T-cell (primary cell): ENCODE measurements around the gene CDH13. TPM values are rescaled to one million over a fixed set of nuclear protein-coding genes. Genes with fewer than 3 reads are reported as not detected.

Experiments used
- ATAC-seq, 4 experiments: fragments of 200-7000 bp in 3 of 4; fragments of 150-1000 bp in 1 of 4; cut with Tn5 transposase; replicated peaks in 1 of 4; 1 replicate in 3 of 4; 2 replicates in 1 of 4; pipeline ENCODE4 v1.10.0; 2021; ENCODE audit warnings: moderate library complexity in 3 of 4, mild to moderate bottlenecking in 2 of 4, moderate number of reproducible peaks in 1 of 4
- CTCF ChIA-PET, 2 donors: fragments of 300-600 bp; sonication (Branson Sonifier 250); formaldehyde crosslinking; loops; one replicate each; lab custom pipeline; 2022; ENCODE audit warnings: antibody characterized with exemption in 2 of 2; lab: Charles Lee
- POLR2A ChIA-PET, 2 donors: fragments of 300-600 bp; sonication (Branson Sonifier 250); formaldehyde crosslinking; loops; one replicate each; lab custom pipeline; 2022; ENCODE audit warnings: antibody characterized with exemption in 2 of 2; lab: Charles Lee
- DNase-seq, 35 experiments: peaks; one replicate each; pipeline versions ENCODE4 v3.0.0 to v3.0.0-alpha.2; 2013 to 2023
- H3K27ac ChIP-seq: one replicate; pipeline ENCODE4 v1.5.1; 2013; ENCODE audit warnings: low read length
- H3K27me3 ChIP-seq, 2 experiments: replicated peaks in 1 of 2; 1 replicate in 1 of 2; 2 replicates in 1 of 2; pipeline versions ENCODE4 v1.6.1 to v1.7.0; 2013; ENCODE audit warnings: low read length in 1 of 2, mixed read lengths in 1 of 2; ENCODE audit not compliant: control insufficient read depth in 2 of 2, insufficient read depth in 2 of 2; ENCODE audit errors: extremely low read depth in 1 of 2
- H3K36me3 ChIP-seq, 2 donors: 1 replicate in 1 of 2; 2 replicates in 1 of 2; pipeline versions ENCODE4 v1.6.1 to v1.7.0; 2013; ENCODE audit warnings: low read length in 1 of 2; ENCODE audit not compliant: control insufficient read depth in 2 of 2, insufficient read depth in 1 of 2; ENCODE audit errors: extremely low read depth in 1 of 2
- H3K4me1 ChIP-seq, 2 experiments: 1 replicate in 1 of 2; 2 replicates in 1 of 2; pipeline versions ENCODE4 v1.6.1 to v1.7.0; 2013; ENCODE audit warnings: low read length in 2 of 2, mixed read lengths in 1 of 2; ENCODE audit not compliant: insufficient read depth in 2 of 2, control insufficient read depth in 1 of 2; ENCODE audit errors: extremely low read depth in 1 of 2
- H3K4me3 ChIP-seq, 2 donors: 1 replicate in 1 of 2; 2 replicates in 1 of 2; pipeline versions ENCODE4 v1.5.1 to v1.7.0; 2013; ENCODE audit warnings: mild to moderate bottlenecking in 2 of 2, low read length in 1 of 2, moderate library complexity in 1 of 2; ENCODE audit not compliant: control insufficient read depth in 1 of 2; ENCODE audit errors: extremely low read depth in 1 of 2
- H3K9me3 ChIP-seq: 2 replicates; pipeline ENCODE4 v1.7.0; 2013
- H3K27ac Mint-ChIP-seq, 2 donors: one replicate each; pipeline ENCODE4 v1.8.0; 2020 to 2021; ENCODE audit warnings: mild to moderate bottlenecking in 2 of 2, mixed read lengths in 2 of 2
- H3K27me3 Mint-ChIP-seq, 2 donors: one replicate each; pipeline ENCODE4 v1.8.0; 2021 to 2022; ENCODE audit warnings: mixed read lengths in 2 of 2
- H3K36me3 Mint-ChIP-seq: one replicate; pipeline ENCODE4 v1.8.0; 2021; ENCODE audit warnings: mixed read lengths
- H3K4me1 Mint-ChIP-seq, 3 donors: one replicate each; pipeline ENCODE4 v1.8.0; 2020 to 2022; ENCODE audit warnings: mixed read lengths in 3 of 3, mild to moderate bottlenecking in 1 of 3
- H3K4me3 Mint-ChIP-seq, 3 donors: one replicate each; pipeline ENCODE4 v1.8.0; 2020 to 2022; ENCODE audit warnings: mild to moderate bottlenecking in 3 of 3, mixed read lengths in 3 of 3, moderate library complexity in 3 of 3
- H3K9me3 Mint-ChIP-seq, 3 donors: one replicate each; pipeline ENCODE4 v1.8.0; 2020 to 2022; ENCODE audit warnings: mixed read lengths in 3 of 3
- WGBS: methylation state at CpG from one replicate; pipeline ENCODE4 v1.1.5; 2013; ENCODE audit warnings: missing lambda C conversion rate; ENCODE audit not compliant: insufficient coverage; 5-methylcytosine and 5-hydroxymethylcytosine counted together
- total RNA-seq, 35 experiments: library from RNA in 6 of 35; stranded (reverse) in 6 of 35; fragments of 120-200 nt in 1 of 35; gene quantifications; one replicate each; pipeline versions ENCODE4 v1.2.1 to v1.2.4 and lab custom pipeline; 2013 to 2026

Gene CDH13
- total RNA-seq, 5 donors from 2014 or later (not counting 1 experiment from before 2014, with no cell fraction given): not detected

DNA sequence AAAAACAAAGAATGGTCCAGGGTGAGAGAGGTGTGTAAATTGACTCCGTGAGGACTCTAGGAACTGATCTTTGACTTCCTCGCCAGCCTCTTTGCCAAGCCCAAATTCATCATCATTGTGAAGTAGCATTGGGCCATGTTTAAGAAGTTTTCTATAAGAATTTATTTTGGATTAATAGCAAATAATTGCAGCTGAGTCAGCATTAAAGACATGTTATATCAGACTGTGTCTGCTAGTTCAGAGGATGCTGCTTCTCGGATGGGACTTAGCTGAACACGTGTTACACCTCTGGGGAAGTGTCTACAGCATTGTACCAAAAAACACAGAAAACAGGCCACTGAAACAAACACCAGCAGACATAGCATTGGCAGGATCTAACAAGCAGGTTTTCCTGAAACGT, 366.6 kb downstream of the CDH13 start:
- DNase-seq (no peak), ATAC-seq (no peak)
- Mint-ChIP-seq H3K36me3 (no peaks in the 10 kb centered on the region), H3K27me3 (no peaks in the 10 kb centered on the region), H3K27ac (no peak overlapping the region), H3K4me3 (no peak overlapping the region), H3K4me1 (no peaks in the 10 kb centered on the region), H3K9me3 (no peaks in the 10 kb centered on the region)
- Histone ChIP-seq H3K9me3 (no peaks in the 10 kb centered on the region), H3K27ac (no peak overlapping the region), H3K4me3 (no peak overlapping the region), H3K4me1 (peaks cover 0 to 3% of the 10 kb centered on the region in 2 experiments), H3K36me3 (no peaks in the 10 kb centered on the region), H3K27me3 (no peaks in the 10 kb centered on the region)
- ChIA-PET POLR2A (no interaction called here), CTCF (no interaction called here)
- WGBS: 78% methylated on average over 3 of the region's 5 CpGs

DNA sequence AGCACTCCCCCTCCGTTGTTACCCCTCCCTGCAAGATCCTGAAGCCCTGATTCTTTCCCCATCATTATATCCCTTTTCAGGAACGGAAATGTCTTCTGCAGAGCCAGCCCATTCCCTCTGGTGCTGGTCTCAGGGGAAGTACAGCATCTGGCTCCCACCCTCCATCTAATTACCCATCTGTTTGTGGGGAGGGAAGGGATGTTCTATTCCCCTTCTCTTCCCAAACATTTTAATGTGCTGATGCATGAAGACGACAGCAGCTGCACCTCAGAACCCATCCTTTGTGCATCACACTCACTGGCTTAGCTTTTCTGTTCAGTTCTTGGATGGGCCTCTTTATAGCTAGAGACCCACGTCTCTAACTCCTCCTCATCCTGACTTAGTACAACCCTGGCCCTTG, 367.2 kb downstream of the CDH13 start:
- Histone ChIP-seq H3K4me1 (peaks cover 0 to 3% of the 10 kb centered on the region in 2 experiments), H3K36me3 (no peaks in the 10 kb centered on the region), H3K27me3 (no peaks in the 10 kb centered on the region), H3K4me3 (no peak overlapping the region), H3K27ac (no peak overlapping the region), H3K9me3 (no peaks in the 10 kb centered on the region)
- no peaks in the 10 kb centered on the region for H3K36me3 Mint-ChIP-seq
- ChIA-PET POLR2A (no interaction called here), CTCF (no interaction called here)
- no peak overlapping the region for H3K27ac Mint-ChIP-seq
- H3K9me3 Mint-ChIP-seq: no peaks in the 10 kb centered on the region
- H3K4me3 Mint-ChIP-seq: no peak overlapping the region
- WGBS: no CpG with 5 or more reads among the region's 4 CpGs
- no peaks in the 10 kb centered on the region for H3K4me1 Mint-ChIP-seq
- no peaks in the 10 kb centered on the region for H3K27me3 Mint-ChIP-seq
- ATAC-seq (no peak), DNase-seq (no peak)

DNA sequence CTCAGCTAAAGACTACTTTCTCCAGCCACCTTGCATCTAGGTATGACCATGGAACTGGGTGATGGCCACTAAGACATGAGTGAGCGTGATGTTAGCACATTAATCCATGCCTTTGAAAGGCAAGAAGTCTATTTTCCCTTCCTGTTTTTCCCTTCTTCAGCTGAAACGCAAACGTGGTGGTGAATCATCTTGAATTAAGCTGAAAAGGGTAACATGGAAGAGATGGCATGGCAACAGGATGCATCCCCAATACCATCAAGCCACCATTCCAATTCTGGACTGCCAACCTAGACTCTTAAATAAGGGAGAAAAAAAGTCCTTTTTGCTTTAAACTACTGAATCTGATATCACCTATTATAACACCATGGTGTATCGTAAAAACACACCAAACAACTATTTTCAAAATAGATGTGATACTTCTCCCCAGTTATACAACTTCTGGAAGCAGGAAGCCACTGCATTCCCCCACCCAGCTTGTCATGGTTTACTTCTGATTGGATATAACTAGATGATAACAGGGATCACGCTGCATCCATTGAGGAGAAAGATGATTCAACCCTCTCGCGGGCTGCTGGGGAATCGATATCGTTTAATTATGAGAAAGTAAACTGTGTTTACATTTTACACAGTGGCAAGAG, 368.6 kb downstream of the CDH13 start:
- DNase-seq (no peak), ATAC-seq (no peak)
- Mint-ChIP-seq H3K9me3 (no peaks in the 10 kb centered on the region), H3K36me3 (no peaks in the 10 kb centered on the region), H3K27ac (no peak overlapping the region), H3K27me3 (no peaks in the 10 kb centered on the region), H3K4me3 (no peak overlapping the region), H3K4me1 (no peaks in the 10 kb centered on the region)
- CTCF ChIA-PET: no interaction called here
- Histone ChIP-seq H3K27ac (no peak overlapping the region), H3K4me1 (peaks cover 0 to 3% of the 10 kb centered on the region in 2 experiments), H3K36me3 (no peaks in the 10 kb centered on the region), H3K27me3 (no peaks in the 10 kb centered on the region), H3K9me3 (no peaks in the 10 kb centered on the region), H3K4me3 (no peak overlapping the region)
- WGBS: no CpG with 5 or more reads among the region's 9 CpGs
- POLR2A ChIA-PET: interaction anchor here in 1 of 2 donors (0.6 kb wide), 1 partner anchor 644 kb away, joined by 3 read pairs; no protein-coding TSS in a partner anchor

DNA sequence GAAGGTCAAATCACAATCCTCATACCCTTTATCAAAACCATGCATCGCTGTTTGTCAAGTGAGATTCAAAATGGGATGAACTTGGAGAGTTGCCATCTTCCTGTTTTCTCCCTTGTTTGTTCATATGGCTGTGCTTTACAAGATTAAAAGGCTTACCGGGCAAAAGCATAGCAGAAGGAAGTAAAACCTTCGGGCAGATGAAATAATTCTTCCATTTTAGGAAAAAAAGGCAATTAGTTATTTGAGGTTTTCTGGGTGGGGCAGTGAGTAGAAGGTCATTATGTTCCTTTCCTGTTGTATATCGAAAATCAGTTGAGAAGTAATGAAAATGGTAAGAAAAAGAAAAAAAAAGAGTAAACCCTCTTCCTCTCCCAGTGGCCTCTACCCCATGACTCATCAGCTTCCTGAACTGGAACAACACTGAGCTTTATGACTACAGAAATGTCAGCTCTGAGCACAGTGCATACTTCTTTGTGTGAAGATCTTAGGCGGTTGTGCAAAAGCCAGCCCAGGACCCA, 369.2 kb downstream of the CDH13 start:
- no peaks in the 10 kb centered on the region for H3K4me1 Mint-ChIP-seq
- ATAC-seq: peak in 1 of 4 experiments; percentile 59

DNA sequence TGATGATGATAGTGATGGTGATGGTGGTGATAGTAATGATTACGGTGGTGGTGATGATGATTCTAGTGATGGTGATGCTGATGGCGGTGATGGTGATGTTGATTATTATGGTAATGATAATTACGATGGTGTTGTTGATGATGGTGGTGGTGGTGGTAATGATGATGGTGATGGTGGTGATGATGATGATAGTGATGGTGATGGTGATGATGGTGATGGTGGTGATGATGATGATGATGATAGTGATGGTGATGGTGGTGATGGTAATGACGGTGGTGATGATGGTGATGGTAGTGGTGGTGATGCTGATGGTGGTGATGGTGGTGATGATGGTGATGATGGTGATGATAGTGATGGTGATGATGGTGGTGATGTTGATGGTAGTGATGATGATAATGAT, 370.0 kb downstream of the CDH13 start:
- Histone ChIP-seq H3K4me1 (peaks cover 0 to 3% of the 10 kb centered on the region in 2 experiments), H3K36me3 (no peaks in the 10 kb centered on the region), H3K9me3 (no peaks in the 10 kb centered on the region), H3K27me3 (no peaks in the 10 kb centered on the region), H3K27ac (no peak overlapping the region), H3K4me3 (no peak overlapping the region)
- CTCF ChIA-PET: no interaction called here
- ATAC-seq: no peak
- H3K4me1 Mint-ChIP-seq: no peaks in the 10 kb centered on the region
- no peak overlapping the region for H3K27ac Mint-ChIP-seq
- H3K27me3 Mint-ChIP-seq: no peaks in the 10 kb centered on the region
- no peak for DNase-seq
- H3K36me3 Mint-ChIP-seq: no peaks in the 10 kb centered on the region
- H3K4me3 Mint-ChIP-seq: no peak overlapping the region
- H3K9me3 Mint-ChIP-seq: peaks cover 2 to 4% (median 4%) of the 10 kb centered on the region in 3 donors
- POLR2A ChIA-PET: no interaction called here
- WGBS: 95% methylated on average over 4 of the region's 4 CpGs

More for the DNA sequence above, 369.2 kb downstream of the CDH13 start:
- Mint-ChIP-seq H3K4me3 (no peak overlapping the region), H3K36me3 (no peaks in the 10 kb centered on the region), H3K27ac (no peak overlapping the region), H3K9me3 (peaks cover 0 to 4% (median 2%) of the 10 kb centered on the region in 3 donors), H3K27me3 (no peaks in the 10 kb centered on the region)
- 43% methylated on average over 1 of the region's 5 CpGs for WGBS
- CTCF ChIA-PET: no interaction called here
- no peaks in the 10 kb centered on the region for H3K9me3 ChIP-seq
- H3K4me3 ChIP-seq: no peak overlapping the region
- no peaks in the 10 kb centered on the region for H3K27me3 ChIP-seq
- peak in 1 of 35 experiments; percentile 6 for DNase-seq
- no peak overlapping the region for H3K27ac ChIP-seq
- H3K4me1 ChIP-seq: peaks cover 0 to 3% of the 10 kb centered on the region in 2 experiments
- POLR2A ChIA-PET: interaction anchor here in 1 of 2 donors (0.6 kb wide), 1 partner anchor 645 kb away, joined by 3 read pairs; no protein-coding TSS in a partner anchor
- no peaks in the 10 kb centered on the region for H3K36me3 ChIP-seq

DNA sequence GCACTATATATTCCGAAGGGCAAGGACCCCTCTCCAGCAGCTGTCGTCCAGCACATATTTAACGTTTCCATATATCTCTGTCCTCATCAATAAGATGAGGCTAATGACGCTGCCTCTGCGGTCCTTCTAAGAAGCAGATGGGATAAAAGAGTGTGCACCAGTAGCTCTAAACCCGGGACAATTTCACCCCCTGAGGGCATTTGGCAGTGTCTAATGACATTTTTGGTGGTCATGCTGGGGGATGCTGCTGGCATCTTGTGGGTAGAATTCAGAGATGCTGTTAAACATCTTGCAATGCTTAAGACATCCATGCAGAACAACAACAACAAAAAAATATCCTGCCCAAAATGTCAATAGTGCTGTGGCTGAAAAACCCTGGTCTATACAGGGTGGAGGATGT, 372.9 kb downstream of the CDH13 start:
- Mint-ChIP-seq H3K9me3 (peaks cover 2 to 8% (median 4%) of the 10 kb centered on the region in 3 donors), H3K36me3 (no peaks in the 10 kb centered on the region), H3K4me1 (no peaks in the 10 kb centered on the region), H3K27me3 (no peaks in the 10 kb centered on the region), H3K27ac (no peak overlapping the region), H3K4me3 (no peak overlapping the region)
- POLR2A ChIA-PET: no interaction called here
- H3K4me3 ChIP-seq: no peak overlapping the region
- H3K9me3 ChIP-seq: no peaks in the 10 kb centered on the region
- WGBS: 80% methylated on average over 1 of the region's 6 CpGs
- DNase-seq (no peak), ATAC-seq (no peak)
- CTCF ChIA-PET: no interaction called here
- no peak overlapping the region for H3K27ac ChIP-seq
- peaks cover 0 to 3% of the 10 kb centered on the region in 2 experiments for H3K4me1 ChIP-seq
- H3K36me3 ChIP-seq: no peaks in the 10 kb centered on the region
- no peaks in the 10 kb centered on the region for H3K27me3 ChIP-seq
